Astrocyte of the cerebellum (primary cell): ENCODE measurements around the gene GLOD4.
"Not testable (repeated sequence)": the region's sequence is repeated elsewhere in the genome, so short reads cannot be mapped to it uniquely, and the experiment has no call there.

ENCODE experiments used
- DNase-seq: peaks from one replicate; pipeline ENCODE4 v3.0.0-alpha.2; 2011; ENCODE audit warnings: low read depth
- H3K4me3 ChIP-seq: 2 replicates; pipeline ENCODE4 v1.5.1; 2011; ENCODE audit warnings: mild to moderate bottlenecking, low read depth, low read length, moderate library complexity
- in situ Hi-C: cut with HindIII; loops from 2 replicates; pipeline ENCODE4 v1.10.0; 2017; ENCODE audit warnings: low sequenced_read_pairs
- TF ChIP-seq, protein P1 (sequence below): IDR thresholded peaks from 2 replicates; pipeline ENCODE4 v1.5.1; 2012; ENCODE audit warnings: low read length, low read depth, moderate library complexity, mild to moderate bottlenecking; ENCODE audit errors: missing control alignments

GLOD4 gene

DNA sequence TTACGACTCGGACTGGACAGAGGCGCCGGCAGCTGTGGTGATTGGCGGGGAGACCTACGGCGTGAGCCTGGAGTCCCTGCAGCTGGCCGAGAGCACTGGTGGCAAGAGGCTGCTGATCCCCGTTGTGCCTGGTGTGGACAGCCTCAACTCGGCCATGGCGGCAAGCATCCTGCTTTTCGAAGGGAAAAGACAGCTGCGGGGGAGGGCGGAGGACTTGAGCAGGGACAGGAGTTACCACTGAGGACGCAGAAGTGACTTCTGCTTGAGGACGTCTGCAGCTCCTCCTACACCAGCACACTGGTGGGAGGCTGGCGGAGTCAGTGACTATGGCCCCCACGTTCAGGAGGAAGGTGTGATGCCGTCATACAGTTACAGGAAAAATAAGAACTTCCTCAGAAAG lies 9.7 kb upstream of the GLOD4 start:
- TF ChIP-seq, protein P1, sequence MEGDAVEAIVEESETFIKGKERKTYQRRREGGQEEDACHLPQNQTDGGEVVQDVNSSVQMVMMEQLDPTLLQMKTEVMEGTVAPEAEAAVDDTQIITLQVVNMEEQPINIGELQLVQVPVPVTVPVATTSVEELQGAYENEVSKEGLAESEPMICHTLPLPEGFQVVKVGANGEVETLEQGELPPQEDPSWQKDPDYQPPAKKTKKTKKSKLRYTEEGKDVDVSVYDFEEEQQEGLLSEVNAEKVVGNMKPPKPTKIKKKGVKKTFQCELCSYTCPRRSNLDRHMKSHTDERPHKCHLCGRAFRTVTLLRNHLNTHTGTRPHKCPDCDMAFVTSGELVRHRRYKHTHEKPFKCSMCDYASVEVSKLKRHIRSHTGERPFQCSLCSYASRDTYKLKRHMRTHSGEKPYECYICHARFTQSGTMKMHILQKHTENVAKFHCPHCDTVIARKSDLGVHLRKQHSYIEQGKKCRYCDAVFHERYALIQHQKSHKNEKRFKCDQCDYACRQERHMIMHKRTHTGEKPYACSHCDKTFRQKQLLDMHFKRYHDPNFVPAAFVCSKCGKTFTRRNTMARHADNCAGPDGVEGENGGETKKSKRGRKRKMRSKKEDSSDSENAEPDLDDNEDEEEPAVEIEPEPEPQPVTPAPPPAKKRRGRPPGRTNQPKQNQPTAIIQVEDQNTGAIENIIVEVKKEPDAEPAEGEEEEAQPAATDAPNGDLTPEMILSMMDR, result no peak
- no peak overlapping the region for H3K4me3 ChIP-seq
- DNase-seq, result no peak
- in situ Hi-C loops, result loop anchor here (25.0 kb wide), 1 partner anchor 195 kb away; the partner anchor contains the start of genes NXN and TIMM22

DNA sequence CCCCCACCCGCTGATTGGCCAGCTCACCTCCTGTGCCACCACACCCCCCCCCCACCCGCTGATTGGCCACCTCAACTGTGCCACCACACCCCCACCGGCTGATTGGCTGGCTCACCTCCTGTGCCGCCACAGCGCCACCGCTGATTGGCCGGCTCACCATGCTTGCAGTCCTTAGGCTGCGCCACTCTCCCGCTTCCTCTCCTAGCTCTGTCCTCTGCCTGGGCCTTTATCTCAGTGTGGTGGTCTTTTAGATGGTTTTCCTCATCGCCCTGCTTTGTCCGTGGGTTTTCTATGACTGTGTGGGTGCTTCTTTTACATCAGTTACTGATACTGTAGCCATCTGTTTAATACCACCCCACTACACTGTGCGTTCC lies 8.8 kb upstream of the GLOD4 start:
- H3K4me3 ChIP-seq, DNase-seq: not testable (repeated sequence)
- in situ Hi-C loops, result loop anchor here (25.0 kb wide), 1 partner anchor 196 kb away; the partner anchor contains the start of genes NXN and TIMM22

DNA sequence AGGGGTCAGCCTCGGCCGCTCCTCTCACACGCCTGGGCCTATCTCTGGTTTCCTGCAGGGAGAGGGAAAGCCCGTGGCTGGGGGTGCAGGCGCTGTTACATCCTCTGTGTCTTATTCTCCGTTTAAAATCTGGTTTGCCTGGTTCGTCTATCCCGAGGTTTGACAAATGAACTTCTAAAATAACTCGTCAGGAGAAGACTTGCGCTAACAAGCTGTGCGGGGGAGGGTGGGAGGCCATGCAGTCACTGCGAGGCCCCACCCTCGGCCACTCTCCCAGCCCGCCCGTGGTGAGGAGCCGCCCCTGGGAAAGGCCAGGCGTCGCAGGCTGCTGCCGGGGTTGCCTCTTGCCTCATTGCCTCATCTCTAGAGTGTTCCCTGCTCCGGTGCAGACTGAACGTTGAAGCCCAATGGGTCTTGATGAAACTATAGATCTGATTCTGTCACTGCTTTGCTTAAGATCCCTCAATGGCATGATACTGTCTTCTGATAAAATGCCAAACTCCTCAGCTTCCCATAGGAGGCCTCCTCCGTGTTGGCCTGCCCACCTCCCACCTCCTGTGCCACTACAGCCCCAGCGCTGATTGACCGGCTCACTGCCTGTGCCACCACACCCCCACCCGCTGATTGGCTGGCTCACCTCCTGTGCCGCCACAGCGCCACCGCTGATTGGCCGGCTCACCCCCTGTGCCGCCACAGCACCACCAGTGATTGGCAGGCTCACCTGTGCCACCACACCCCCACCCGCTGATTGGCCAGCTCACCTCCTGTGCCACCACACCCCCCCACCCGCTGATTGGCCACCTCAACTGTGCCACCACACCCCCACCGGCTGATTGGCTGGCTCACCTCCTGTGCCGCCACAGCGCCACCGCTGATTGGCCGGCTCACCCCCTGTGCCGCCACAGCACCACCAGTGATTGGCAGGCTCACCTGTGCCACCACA lies 8.1 kb upstream of the GLOD4 start:
- not testable (repeated sequence) for H3K4me3 ChIP-seq, DNase-seq
- in situ Hi-C loops, result loop anchor here (25.0 kb wide), 1 partner anchor 197 kb away; the partner anchor contains the start of genes NXN and TIMM22

DNA sequence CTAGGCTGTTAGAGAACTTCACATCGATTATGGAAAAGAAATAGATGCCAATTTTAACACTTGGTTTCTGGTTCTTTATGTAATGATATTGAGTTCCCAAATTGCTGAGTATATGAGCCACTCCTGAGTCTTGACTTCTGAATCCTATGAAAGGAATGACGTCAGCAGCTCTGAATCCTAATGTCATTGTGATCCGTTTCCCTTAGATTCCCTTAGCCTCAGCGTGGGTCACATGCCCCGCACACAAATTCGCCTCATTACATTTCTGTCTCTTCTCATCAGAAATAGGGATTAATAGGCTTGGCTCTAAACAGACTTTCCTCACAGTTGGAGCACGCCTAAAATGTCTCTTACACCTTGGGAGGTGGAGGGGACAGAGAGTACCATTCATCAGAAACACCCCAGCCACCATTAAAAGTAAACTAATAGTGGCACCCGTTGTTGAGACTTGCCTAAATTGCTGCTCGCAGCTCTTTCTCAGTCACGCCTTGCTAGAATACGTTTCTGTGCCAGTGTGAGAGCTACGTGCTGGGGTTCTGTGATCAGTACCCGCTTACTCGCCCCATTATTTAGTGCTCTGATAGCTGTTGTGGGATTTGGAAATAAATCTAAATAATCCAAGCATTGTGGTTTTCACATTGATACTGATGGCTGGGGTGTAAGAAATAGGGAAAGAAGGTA lies 7.2 kb upstream of the GLOD4 start:
- no peak overlapping the region for H3K4me3 ChIP-seq
- no peak for DNase-seq
- in situ Hi-C loops, result loop anchor here (25.0 kb wide), 1 partner anchor 198 kb away; the partner anchor contains the start of genes NXN and TIMM22
- TF ChIP-seq, protein P1, result no peak

DNA sequence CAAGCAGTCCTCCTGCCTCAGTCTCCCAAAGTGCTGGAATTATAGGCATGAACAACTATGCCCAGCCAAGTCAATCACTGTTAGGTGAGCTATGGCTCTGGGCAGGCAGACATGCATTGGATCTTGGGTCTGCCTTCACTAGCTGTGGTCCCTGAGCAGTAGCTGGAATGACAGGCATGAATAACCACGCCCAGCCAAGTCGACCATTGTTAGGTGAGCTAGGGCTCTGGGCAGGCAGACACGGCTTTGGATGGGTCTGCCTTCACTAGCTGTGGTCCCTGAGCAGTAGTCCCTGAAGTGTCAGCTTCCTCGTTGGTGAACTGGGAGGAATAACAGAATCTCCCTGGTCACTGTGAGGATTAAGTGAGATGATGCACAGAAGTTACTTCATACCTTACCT lies 6.5 kb upstream of the GLOD4 start:
- no peak overlapping the region for H3K4me3 ChIP-seq
- TF ChIP-seq, protein P1, result no peak
- DNase-seq, result no peak
- in situ Hi-C loops, result loop anchor here (25.0 kb wide), 1 partner anchor 199 kb away; the partner anchor contains the start of genes NXN and TIMM22

DNA sequence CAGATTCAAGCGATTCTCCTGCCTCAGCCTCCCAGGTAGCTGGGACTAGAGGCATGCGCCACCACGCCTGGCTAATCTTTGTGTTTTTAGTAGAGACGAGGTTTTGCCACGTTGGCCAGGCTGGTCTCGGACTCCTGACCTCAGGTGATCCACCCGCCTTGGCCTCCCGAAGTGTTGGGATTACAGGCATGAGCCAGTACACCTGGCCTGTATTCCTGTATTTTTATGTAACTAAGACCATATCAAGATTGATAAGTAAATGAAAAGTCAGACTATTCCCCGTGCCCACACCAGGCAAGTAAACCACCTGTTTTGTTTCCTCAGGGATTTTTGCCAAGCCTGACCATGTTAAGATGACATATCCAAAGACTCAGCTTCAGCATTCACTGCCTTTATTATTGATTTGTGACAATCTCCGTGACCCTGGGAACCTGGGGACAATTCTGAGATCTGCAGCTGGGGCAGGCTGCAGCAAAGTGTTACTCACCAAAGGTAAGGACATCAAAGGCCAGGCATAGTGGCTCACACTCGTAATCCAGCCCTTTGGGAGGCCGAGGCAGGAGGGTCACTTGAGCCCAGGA lies 5.7 kb upstream of the GLOD4 start:
- TF ChIP-seq, protein P1, result no peak
- in situ Hi-C loops, result loop anchor here (25.0 kb wide), 1 partner anchor 200 kb away; the partner anchor contains the start of genes NXN and TIMM22
- no peak overlapping the region for H3K4me3 ChIP-seq
- DNase-seq, result no peak

DNA sequence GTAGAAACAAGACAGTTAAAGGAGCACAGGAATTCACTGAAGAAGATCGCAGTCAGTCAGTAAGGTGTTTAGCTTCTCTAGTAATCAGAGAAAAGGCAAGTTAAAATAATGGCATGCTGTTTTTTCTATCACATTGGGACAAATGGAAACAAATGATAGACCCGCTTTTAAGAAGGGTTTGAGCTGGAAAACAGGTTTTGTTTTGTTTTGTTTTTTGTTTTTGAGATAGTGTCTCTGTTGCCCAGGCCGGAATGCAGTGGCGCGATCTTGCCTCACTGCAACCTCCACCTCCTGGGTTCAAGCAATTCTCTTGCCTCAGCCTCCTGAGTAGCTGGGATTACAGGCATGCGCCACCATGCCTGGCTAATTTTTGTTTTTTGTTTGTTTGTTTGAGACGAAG lies 3.8 kb upstream of the GLOD4 start:
- not testable (repeated sequence) for DNase-seq, H3K4me3 ChIP-seq
- in situ Hi-C loops, result loop anchor here (25.0 kb wide), 1 partner anchor 201 kb away; the partner anchor contains the start of genes NXN and TIMM22
